Mucosa of stomach (tissue), 1 donor: ENCODE measurements around the gene PLEKHG3.
"Not testable (repeated sequence)": the region's sequence is repeated elsewhere in the genome, so short reads cannot be mapped to it uniquely, and the experiment has no call there.

Source experiments
- H3K27me3 ChIP-seq: one replicate; pipeline ENCODE4 v1.7.0; 2013; ENCODE audit warnings: mild to moderate bottlenecking, low read length; ENCODE audit not compliant: control insufficient read depth, insufficient read depth
- H3K36me3 ChIP-seq: one replicate; pipeline ENCODE4 v1.7.0; 2013; ENCODE audit warnings: low read length; ENCODE audit not compliant: control insufficient read depth, insufficient read depth
- H3K4me1 ChIP-seq: one replicate; pipeline ENCODE4 v1.7.0; 2013; ENCODE audit warnings: mild to moderate bottlenecking, low read length; ENCODE audit not compliant: control insufficient read depth, insufficient read depth
- H3K4me3 ChIP-seq: one replicate; pipeline ENCODE4 v1.7.0; 2013; ENCODE audit warnings: low read length
- H3K9ac ChIP-seq: one replicate; pipeline ENCODE4 v1.7.0; 2013; ENCODE audit warnings: mild to moderate bottlenecking, low read length, moderate library complexity
- H3K9me3 ChIP-seq: one replicate; pipeline ENCODE4 v1.7.0; 2013; ENCODE audit warnings: mild to moderate bottlenecking, low read length, moderate library complexity; ENCODE audit not compliant: control insufficient read depth
- donor health status: Pancreatic carcinoma.

The PLEKHG3 gene

DNA sequence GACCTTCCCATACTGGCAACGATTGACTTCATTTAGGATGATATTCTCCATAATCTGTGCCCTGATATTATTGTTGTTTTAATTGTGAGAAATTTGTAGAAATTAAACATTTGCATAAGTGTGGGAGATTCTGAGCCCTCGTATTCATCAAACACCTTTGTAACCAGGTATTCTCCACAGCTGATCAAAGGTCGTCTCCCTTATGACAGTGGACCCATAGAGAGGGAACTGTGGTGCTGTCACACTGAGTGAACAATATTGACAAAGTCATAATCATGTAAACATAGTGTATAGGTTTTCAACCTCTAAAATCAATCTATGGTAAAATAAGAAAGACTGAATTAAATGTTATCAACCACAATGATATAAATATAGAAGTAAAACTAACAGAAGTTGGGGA is 14.9 kb upstream of the PLEKHG3 start:
- no peaks in the 10 kb centered on the region for H3K9me3 ChIP-seq
- H3K27me3 ChIP-seq, result no peaks in the 10 kb centered on the region
- peaks cover 26% of the 10 kb centered on the region for H3K4me1 ChIP-seq
- no peak overlapping the region for H3K4me3 ChIP-seq
- no peak overlapping the region for H3K9ac ChIP-seq
- H3K36me3 ChIP-seq, result no peaks in the 10 kb centered on the region

- H3K4me3 ChIP-seq, H3K9me3 ChIP-seq, H3K9ac ChIP-seq, H3K36me3 ChIP-seq, H3K27me3 ChIP-seq: not testable (repeated sequence)
- peaks cover 26% of the 10 kb centered on the region for H3K4me1 ChIP-seq
Observed at GRCh38 chr14:64690607-64691006, 13.6 kb upstream of the PLEKHG3 start.

DNA sequence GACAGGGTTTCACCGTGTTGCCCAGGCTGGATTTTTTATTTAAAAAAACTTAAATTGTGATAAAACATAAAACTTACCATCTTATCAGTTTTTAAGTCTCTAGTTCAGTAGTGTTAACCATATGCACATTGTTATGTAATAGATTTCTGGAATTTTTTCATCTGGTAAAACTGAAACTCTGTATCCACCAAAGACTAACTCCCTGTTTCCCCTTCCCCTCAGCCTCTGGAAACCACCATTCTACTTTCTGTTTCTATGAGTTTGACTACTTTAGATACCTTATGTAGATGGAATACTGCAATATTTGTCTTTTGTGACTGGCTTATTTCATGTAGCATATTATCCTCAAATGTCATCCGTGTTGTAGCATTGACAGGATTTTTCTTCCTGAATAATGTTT is 12.8 kb upstream of the PLEKHG3 start:
- Histone ChIP-seq H3K36me3 (no peaks in the 10 kb centered on the region), H3K27me3 (no peaks in the 10 kb centered on the region), H3K4me3 (no peak overlapping the region), H3K9me3 (no peaks in the 10 kb centered on the region), H3K9ac (no peak overlapping the region), H3K4me1 (peaks cover 26% of the 10 kb centered on the region)

DNA sequence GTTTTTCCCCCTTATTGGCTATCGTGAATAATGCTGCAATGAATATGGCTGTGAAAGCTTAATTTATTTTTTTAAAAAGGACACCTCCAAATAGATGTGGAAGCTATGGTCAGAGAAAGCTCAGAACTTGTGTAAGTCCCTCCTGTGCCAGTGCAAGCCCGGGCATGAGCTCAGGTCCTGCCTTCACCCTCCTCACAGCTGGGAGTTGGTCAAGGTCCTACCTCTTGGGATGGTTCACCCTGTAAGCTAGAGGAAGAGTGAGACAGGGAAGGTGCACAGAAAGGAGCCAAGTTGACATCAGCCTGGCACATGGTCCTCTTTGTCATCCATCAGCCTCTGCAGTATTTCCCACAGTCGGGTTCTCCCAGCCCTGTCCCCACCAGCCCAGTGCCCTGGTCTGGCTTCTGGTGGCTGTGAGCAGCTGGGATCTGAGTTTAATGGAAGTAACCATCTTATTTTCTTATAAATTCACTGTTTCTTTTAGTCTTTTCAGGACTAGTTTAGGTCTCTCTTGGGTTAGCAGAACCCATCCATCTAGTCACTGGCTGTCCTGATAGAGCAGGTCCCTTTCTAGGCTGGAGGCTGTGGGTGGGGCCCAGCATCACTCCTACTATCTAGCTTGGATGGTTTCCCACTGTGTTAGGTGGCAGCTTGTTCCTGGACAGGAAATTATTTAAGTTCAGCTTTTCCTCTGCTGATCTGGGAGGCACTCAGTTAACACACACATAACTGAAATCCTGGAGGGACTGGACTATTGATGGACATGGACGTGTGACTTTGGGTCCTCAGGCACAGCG is 11.8 kb upstream of the PLEKHG3 start:
- Histone ChIP-seq H3K9ac (no peak overlapping the region), H3K9me3 (no peaks in the 10 kb centered on the region), H3K36me3 (no peaks in the 10 kb centered on the region), H3K4me1 (peaks cover 26% of the 10 kb centered on the region), H3K4me3 (no peak overlapping the region), H3K27me3 (peaks cover 4% of the 10 kb centered on the region)

GRCh38 chr14:64692986-64693809 is 11.0 kb upstream of the PLEKHG3 start:
- no peak overlapping the region for H3K9ac ChIP-seq
- peaks cover 26% of the 10 kb centered on the region for H3K4me1 ChIP-seq
- H3K4me3 ChIP-seq, result no peak overlapping the region
- no peaks in the 10 kb centered on the region for H3K9me3 ChIP-seq
- H3K27me3 ChIP-seq, result peaks cover 5% of the 10 kb centered on the region
- H3K36me3 ChIP-seq, result no peaks in the 10 kb centered on the region

DNA sequence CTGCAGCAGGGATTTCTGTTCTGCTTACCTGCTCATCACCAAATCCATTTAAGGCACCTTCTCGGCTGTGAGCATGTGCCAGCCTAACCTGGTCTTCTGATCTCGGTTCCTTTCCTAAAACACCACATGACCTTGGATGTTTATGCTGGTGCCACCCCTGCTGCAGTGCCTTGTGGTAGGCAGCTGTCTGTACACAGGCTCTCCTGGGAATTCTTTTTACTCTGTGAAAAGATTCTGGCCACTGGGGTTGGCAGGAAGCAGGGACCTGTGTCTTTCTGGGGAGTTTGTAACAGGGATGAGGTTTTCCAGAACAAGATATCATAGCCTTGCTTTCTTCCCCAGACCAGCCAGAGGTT is 10.4 kb upstream of the PLEKHG3 start:
- Histone ChIP-seq H3K36me3 (no peaks in the 10 kb centered on the region), H3K9me3 (no peaks in the 10 kb centered on the region), H3K4me3 (no peak overlapping the region), H3K4me1 (peaks cover 26% of the 10 kb centered on the region), H3K9ac (no peak overlapping the region), H3K27me3 (peaks cover 5% of the 10 kb centered on the region)

DNA sequence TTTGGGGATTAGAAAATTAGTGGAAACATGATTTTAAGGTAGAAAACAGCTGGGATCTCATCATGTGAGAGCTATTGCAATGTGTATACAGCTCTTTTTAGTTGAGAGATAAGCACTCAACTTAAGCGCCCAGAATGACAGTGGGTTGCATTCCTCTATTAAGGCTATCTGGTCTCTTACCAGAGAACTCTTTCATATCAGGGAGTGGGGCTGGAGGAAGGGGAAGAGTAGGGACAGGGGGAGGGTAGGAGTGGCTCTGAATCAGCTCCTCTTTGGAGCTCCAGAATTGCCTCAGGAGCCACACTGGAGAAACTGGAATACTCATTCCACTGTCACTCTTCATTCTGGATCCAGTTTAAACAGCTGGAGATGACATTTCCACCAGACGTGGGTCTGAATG is 9.2 kb upstream of the PLEKHG3 start:
- no peak overlapping the region for H3K4me3 ChIP-seq
- H3K27me3 ChIP-seq, result peaks cover 6% of the 10 kb centered on the region
- no peaks in the 10 kb centered on the region for H3K9me3 ChIP-seq
- peaks cover 23% of the 10 kb centered on the region for H3K4me1 ChIP-seq
- H3K9ac ChIP-seq, result no peak overlapping the region
- H3K36me3 ChIP-seq, result no peaks in the 10 kb centered on the region

DNA sequence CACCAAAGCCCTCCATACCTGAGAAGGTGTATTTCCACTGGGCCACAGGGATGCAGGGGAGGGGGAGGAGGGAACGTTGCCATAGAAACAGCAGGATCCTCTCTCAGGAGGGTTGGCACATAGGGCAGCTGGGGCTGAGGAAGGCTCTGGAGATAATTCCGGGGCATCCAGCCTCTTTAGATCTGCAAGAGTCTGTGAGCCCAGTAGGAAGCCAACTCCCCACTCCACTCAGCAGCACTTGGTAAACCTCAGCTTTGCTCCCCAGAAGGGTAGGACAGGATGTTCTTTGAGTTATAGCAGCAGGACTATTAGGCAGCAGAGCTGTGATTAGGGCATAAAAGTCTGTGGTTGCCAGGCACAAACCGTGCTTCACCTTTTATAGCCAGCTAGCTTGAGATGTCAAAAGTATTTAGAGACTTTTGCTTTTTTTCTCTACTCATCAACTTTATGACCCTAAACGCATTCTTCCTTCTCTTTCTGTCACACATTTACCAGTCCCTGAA is 7.8 kb upstream of the PLEKHG3 start:
- H3K4me3 ChIP-seq, result no peak overlapping the region
- H3K27me3 ChIP-seq, result peaks cover 13% of the 10 kb centered on the region
- peaks cover 23% of the 10 kb centered on the region for H3K4me1 ChIP-seq
- H3K36me3 ChIP-seq, result no peaks in the 10 kb centered on the region
- no peaks in the 10 kb centered on the region for H3K9me3 ChIP-seq
- H3K9ac ChIP-seq, result no peak overlapping the region

DNA sequence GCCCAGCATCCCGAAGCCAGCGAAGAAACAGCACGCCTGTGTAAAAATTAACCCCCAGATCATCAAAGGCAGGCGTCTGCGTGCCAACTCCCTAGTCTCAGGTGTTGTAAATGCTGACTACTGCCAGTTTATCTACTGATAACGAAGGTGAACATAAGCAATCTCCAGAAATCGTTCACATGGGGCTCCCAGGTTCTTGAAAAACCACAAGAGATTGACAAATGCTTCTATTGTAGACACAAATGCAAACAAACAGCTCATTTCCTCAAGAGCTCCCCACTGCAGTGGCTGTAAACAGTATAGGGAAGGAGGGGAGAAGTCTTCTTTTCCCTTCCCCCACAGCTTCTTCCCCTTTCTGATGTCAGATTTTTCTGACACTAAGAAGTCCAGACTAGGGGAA is 5.3 kb upstream of the PLEKHG3 start:
- no peaks in the 10 kb centered on the region for H3K36me3 ChIP-seq
- no peaks in the 10 kb centered on the region for H3K9me3 ChIP-seq
- H3K27me3 ChIP-seq, result peaks cover 19% of the 10 kb centered on the region
- peaks cover 24% of the 10 kb centered on the region for H3K4me1 ChIP-seq
- H3K4me3 ChIP-seq, result no peak overlapping the region
- H3K9ac ChIP-seq, result no peak overlapping the region

DNA sequence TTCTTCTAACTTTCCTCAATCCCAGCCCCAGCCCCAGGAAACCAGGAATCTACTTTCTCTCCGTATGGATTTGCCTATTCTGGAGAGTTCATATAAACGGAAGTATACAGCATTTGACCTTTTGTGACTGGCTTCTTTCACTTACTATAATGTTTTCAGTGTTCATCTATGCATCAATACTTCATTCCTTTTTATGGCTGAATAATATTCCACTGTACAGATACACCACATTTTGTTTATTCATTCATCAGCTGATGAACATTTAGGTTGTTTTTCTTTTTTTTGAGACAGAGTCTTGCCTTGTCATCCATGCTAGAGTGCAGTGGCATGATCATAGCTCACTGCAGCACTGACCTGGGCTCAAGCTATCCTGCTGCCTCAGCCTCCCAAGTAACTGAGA is 3.9 kb upstream of the PLEKHG3 start:
- Histone ChIP-seq H3K9ac (no peak overlapping the region), H3K4me1 (peaks cover 27% of the 10 kb centered on the region), H3K27me3 (peaks cover 19% of the 10 kb centered on the region), H3K36me3 (no peaks in the 10 kb centered on the region), H3K9me3 (no peaks in the 10 kb centered on the region), H3K4me3 (no peak overlapping the region)

GRCh38 chr14:64700894-64701293 is 3.3 kb upstream of the PLEKHG3 start:
- H3K4me3 ChIP-seq, result no peak overlapping the region
- no peaks in the 10 kb centered on the region for H3K36me3 ChIP-seq
- peaks cover 33% of the 10 kb centered on the region for H3K4me1 ChIP-seq
- peaks cover 19% of the 10 kb centered on the region for H3K27me3 ChIP-seq
- no peaks in the 10 kb centered on the region for H3K9me3 ChIP-seq
- H3K9ac ChIP-seq, result no peak overlapping the region

- H3K36me3 ChIP-seq, result no peaks in the 10 kb centered on the region
- H3K4me3 ChIP-seq, result no peak overlapping the region
- no peaks in the 10 kb centered on the region for H3K9me3 ChIP-seq
- peaks cover 40% of the 10 kb centered on the region for H3K4me1 ChIP-seq
- peaks cover 19% of the 10 kb centered on the region for H3K27me3 ChIP-seq
- no peak overlapping the region for H3K9ac ChIP-seq
Observed at GRCh38 chr14:64701660-64702059, 2.6 kb upstream of the PLEKHG3 start.
